Psoas muscle (tissue), 8 donors: ENCODE data around the gene ABCA3. TPM values are rescaled to one million over a fixed set of nuclear protein-coding genes. Genes with fewer than 3 reads are reported as not detected.
"Not testable (repeated sequence)": the region's sequence is repeated elsewhere in the genome, so short reads cannot be mapped to it uniquely, and the experiment has no call there.

Source experiments
- ATAC-seq, 4 donors: fragments of 200-7000 bp; cut with Tn5 transposase; one replicate each; pipeline ENCODE4 v1.9.1; 2020; ENCODE audit warnings: moderate library complexity in 3 of 4, mild to moderate bottlenecking in 2 of 4
- DNase-seq, 2 donors: peaks; one replicate each; pipeline ENCODE4 v3.0.0-alpha.2; 2020
- H3K27ac ChIP-seq: fragments of 200-600 bp; one replicate; pipeline ENCODE4 v1.8.0; 2022
- H3K27me3 ChIP-seq, 3 donors: fragments of 200-600 bp in 1 of 3; one replicate each; pipeline versions ENCODE4 v1.6.1 to v1.8.0; 2013 to 2022; ENCODE audit warnings: low read length in 2 of 3, mild to moderate bottlenecking in 2 of 3, moderate library complexity in 1 of 3; ENCODE audit not compliant: insufficient read depth in 3 of 3
- H3K36me3 ChIP-seq, 2 donors: fragments of 200-600 bp in 1 of 2; one replicate each; pipeline versions ENCODE4 v1.6.1 to v1.8.0; 2013 to 2022; ENCODE audit warnings: low read depth in 1 of 2, mild to moderate bottlenecking in 1 of 2, moderate library complexity in 1 of 2; ENCODE audit not compliant: insufficient read depth in 1 of 2
- H3K4me1 ChIP-seq: fragments of 200-600 bp; one replicate; pipeline ENCODE4 v1.8.0; 2022
- H3K4me3 ChIP-seq: fragments of 200-600 bp; one replicate; pipeline ENCODE4 v1.8.0; 2022; ENCODE audit warnings: mild to moderate bottlenecking
- H3K9me3 ChIP-seq: fragments of 200-600 bp; one replicate; pipeline ENCODE4 v1.8.0; 2022
- CTCF ChIP-seq: fragments of 200-600 bp; IDR thresholded peaks from one replicate; pipeline ENCODE4 v1.8.0; 2022; ENCODE audit warnings: antibody characterized with exemption
- WGBS, 3 donors: extraction: QIAGEN DNeasy Blood & Tissue Kit; methylation state at CpG; one replicate each; pipeline versions ENCODE4 v1.1.6 to v1.1.7; 2013; 5-methylcytosine and 5-hydroxymethylcytosine counted together
- intact Hi-C, 2 donors: fragments of 100-400 bp; cut with DNase I; formaldehyde crosslinking; loops; one replicate each; pipeline versions ENCODE4 v1.11.0 to v1.14.2; 2022
- polyA plus RNA-seq, 3 donors: library from polyadenylated mRNA; stranded (reverse); fragments of 200-250 nt; gene quantifications; one replicate each; pipeline ENCODE4 v1.2.3, GENCODE V29; 2013
- total RNA-seq, 4 donors: library from RNA; stranded (reverse); fragmentation: NEBNext Ultra II Directional in 2 of 4; extraction: Animal tissue kit (Norgen Biotek cat#: 25700) in 2 of 4; gene quantifications; one replicate each; pipeline versions ENCODE4 v1.2.1 to v1.2.4, GENCODE V29; 2021 to 2023
- donor health status: healthy with polysubstance abuse.
- donor health status: DM: no; HTN: no; CAD: no; lungs with moderate emphysema.
- donor health status: Bipolar disorder and iron deficiency.
- donor health status: healthy.
- donor health status: DM: yes; HTN: yes; CAD: no.
- donor health status: DM: no; HTN: no; CAD: no.
- donor health status: DM: no; HTN: no; CAD: no.
- donor health status: DM: yes; HTN: yes; CAD: no.

ABCA3 gene
- total and polyA plus RNA-seq, 7 donors = 2.2 to 9.4 (median 8.6) TPM

DNA sequence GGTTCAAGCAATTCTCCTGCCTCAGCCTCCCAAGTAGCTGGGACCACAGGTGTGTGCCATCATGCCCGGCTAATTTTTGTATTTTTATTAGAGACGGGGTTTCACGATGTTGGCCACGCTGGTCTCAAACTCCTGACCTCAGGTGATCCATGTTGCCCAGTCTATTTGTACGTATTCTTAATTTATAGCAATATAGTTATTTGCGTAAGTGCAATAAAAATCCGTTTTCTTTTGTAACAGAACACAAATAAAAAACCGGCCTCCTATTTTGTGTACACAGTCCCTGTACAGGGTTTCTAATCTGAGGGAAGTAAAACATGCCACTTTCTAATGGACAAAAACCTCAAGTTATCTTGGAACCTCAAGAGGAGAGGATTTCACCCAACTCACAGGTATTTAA is 80.3 kb downstream of the ABCA3 start:
- Histone ChIP-seq H3K4me1 (peaks cover 4% of the 10 kb centered on the region), H3K27ac (no peak overlapping the region), H3K9me3 (no peaks in the 10 kb centered on the region), H3K4me3 (no peak overlapping the region), H3K36me3 (peaks cover 17 to 96% of the 10 kb centered on the region in 2 donors), H3K27me3 (no peaks in the 10 kb centered on the region)
- DNase-seq (no peak), ATAC-seq (no peak)
- 95 to 97% (median 96%) methylated on average over 8 of the region's 8 CpGs for WGBS, 3 donors
- TF ChIP-seq CTCF = no peak
- intact Hi-C loops = no loop called here

- DNase-seq = peak in 1 of 2 donors; percentile 3
- H3K9me3 ChIP-seq, H3K4me3 ChIP-seq, H3K27me3 ChIP-seq, H3K27ac ChIP-seq, ATAC-seq, intact Hi-C loops, H3K4me1 ChIP-seq: not testable (repeated sequence)
- 93 to 96% (median 94%) methylated on average over 7 of the region's 7 CpGs for WGBS, 3 donors
- peaks cover 10 to 100% of the 10 kb centered on the region in 2 donors for H3K36me3 ChIP-seq
Measured at GRCh38 chr16:2258530-2258929, 82.0 kb downstream of the ABCA3 start.

- intact Hi-C loops = no loop called here
- no peak for TF ChIP-seq CTCF
- DNase-seq (no peak), ATAC-seq (no peak)
- WGBS, 3 donors = 88 to 94% (median 89%) methylated on average over 6 of the region's 6 CpGs
- no peaks in the 10 kb centered on the region for H3K27me3 ChIP-seq
- H3K4me1 ChIP-seq = no peaks in the 10 kb centered on the region
- H3K4me3 ChIP-seq = no peak overlapping the region
- H3K36me3 ChIP-seq = peaks cover 10 to 100% of the 10 kb centered on the region in 2 donors
- no peaks in the 10 kb centered on the region for H3K9me3 ChIP-seq
- no peak overlapping the region for H3K27ac ChIP-seq
Measured at GRCh38 chr16:2257726-2258125, 82.8 kb downstream of the ABCA3 start.

DNA sequence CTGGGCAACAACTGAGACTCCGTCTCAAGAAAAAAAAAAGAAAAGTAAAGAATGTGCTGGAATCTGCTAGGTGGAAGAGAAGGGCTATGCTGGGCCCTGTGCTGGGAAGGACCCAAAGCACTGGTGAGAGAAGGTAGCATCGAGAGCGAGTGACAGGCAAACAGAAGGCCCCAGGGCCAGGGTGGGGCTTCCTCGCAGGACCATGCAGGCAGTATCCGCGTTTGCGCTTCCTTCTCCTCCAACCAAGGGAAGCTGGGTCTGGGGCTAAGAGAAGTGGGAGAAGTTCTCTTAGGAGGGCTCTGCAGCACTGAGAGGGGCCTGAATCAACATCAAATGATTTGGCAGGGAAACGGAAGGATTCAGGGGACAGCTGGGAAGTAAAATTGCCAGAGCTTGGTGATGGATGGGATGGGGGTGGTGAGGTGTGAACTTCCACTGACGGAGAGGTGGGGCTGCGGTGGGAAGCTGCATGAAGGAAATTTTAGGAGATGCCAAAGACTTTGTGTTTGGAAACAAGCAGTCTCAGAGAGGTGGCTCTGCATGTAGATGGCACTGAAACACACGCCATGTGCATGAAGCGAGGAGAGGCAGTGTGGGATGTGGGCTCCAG is 83.9 kb downstream of the ABCA3 start:
- DNase-seq (peak in 1 of 2 donors; percentile 31), ATAC-seq (no peak)
- no peak for TF ChIP-seq CTCF
- Histone ChIP-seq H3K9me3 (no peaks in the 10 kb centered on the region), H3K36me3 (peaks cover 10 to 94% of the 10 kb centered on the region in 2 donors), H3K27ac (no peak overlapping the region), H3K4me3 (no peak overlapping the region), H3K27me3 (no peaks in the 10 kb centered on the region), H3K4me1 (peaks cover 8% of the 10 kb centered on the region)
- WGBS, 3 donors = 84 to 85% (median 84%) methylated on average over 12 of the region's 12 CpGs
- intact Hi-C loops = no loop called here

DNA sequence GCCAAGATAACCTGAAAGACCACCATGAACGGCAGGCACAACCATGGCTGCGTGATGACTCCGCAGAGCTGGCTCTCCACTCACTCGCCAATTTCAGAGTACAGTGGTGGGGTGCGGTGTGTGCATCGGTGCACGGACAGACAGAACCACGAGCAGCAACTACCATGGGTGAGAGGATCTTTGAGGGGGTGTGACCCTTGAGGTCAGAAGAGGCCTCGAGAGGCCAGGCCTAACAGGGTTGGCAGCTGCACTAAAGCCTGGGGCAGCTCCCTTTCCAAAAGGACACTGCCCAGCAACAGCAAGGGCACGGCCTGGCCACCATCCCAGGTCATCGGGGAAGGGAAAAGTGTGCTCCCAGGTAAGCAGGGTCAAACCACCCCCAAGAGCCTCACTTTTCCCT is 87.2 kb downstream of the ABCA3 start:
- no peak for ATAC-seq

More for the DNA sequence above, 87.2 kb downstream of the ABCA3 start:
- DNase-seq = peak in 1 of 2 donors; percentile 46
- Histone ChIP-seq H3K4me3 (no peak overlapping the region), H3K4me1 (peaks cover 18% of the 10 kb centered on the region), H3K27me3 (no peaks in the 10 kb centered on the region), H3K27ac (no peak overlapping the region), H3K9me3 (no peaks in the 10 kb centered on the region), H3K36me3 (peaks cover 6 to 73% of the 10 kb centered on the region in 2 donors)
- 70 to 79% (median 76%) methylated on average over 10 to 11 of the region's 11 CpGs for WGBS, 3 donors
- intact Hi-C loops = loop anchor here in 1 of 2 donors (5.0 kb wide), 2 partner anchors 36 to 96 kb away; partner anchors contain the start of gene TRAF7
- TF ChIP-seq CTCF = no peak
